Measurements from ENCODE around the gene PCDHB7.
"Not testable (repeated sequence)": the region's sequence is repeated elsewhere in the genome, so short reads cannot be mapped to it uniquely, and the experiment has no call there.

The PCDHB7 gene

GRCh38 chr5:141172381-141173204, at the start of gene PCDHB7:
Gene PCDHB7 (plus strand): TSS chr5:141172644. CDS start chr5:141172836, 192 bp downstream.
- no peak for DNase-seq (ENCODE audit: low read depth)

- DNase-seq (ENCODE audit: low read depth) = not testable (repeated sequence)
Measured at GRCh38 chr5:141123396-141124135, 48.9 kb upstream of the PCDHB7 start.

GRCh38 chr5:141127305-141127704, 45.1 kb upstream of the PCDHB7 start:
- no peak for DNase-seq (ENCODE audit: low read depth)

- DNase-seq (ENCODE audit: low read depth) = no peak
Measured at GRCh38 chr5:141135030-141135717, 37.3 kb upstream of the PCDHB7 start, which contains the start of gene PCDHB5. Gene PCDHB5 (plus strand): TSS chr5:141135206. CDS start chr5:141135435, 229 bp downstream.

GRCh38 chr5:141135718-141136266, 36.7 kb upstream of the PCDHB7 start:
- no peak for DNase-seq (ENCODE audit: low read depth)

GRCh38 chr5:141137346-141137745, 35.1 kb upstream of the PCDHB7 start:
- DNase-seq (ENCODE audit: low read depth) = not testable (repeated sequence)

GRCh38 chr5:141149812-141150211, 22.6 kb upstream of the PCDHB7 start, which contains the start of gene PCDHB6:
Gene PCDHB6 (plus strand): TSS chr5:141150057. CDS start chr5:141150258, 201 bp downstream.
- no peak for DNase-seq (ENCODE audit: low read depth)

- DNase-seq (ENCODE audit: low read depth) = no peak
Measured at GRCh38 chr5:141150224-141150992, 22.0 kb upstream of the PCDHB7 start.

GRCh38 chr5:141150993-141151325, 21.5 kb upstream of the PCDHB7 start:
- no peak for DNase-seq (ENCODE audit: low read depth)

- not testable (repeated sequence) for DNase-seq (ENCODE audit: low read depth)
Measured at GRCh38 chr5:141151632-141152031, 20.8 kb upstream of the PCDHB7 start.

GRCh38 chr5:141152096-141152495, 20.3 kb upstream of the PCDHB7 start:
- DNase-seq (ENCODE audit: low read depth) = not testable (repeated sequence)

- no peak for DNase-seq (ENCODE audit: low read depth)
Measured at GRCh38 chr5:141155540-141156374, 16.7 kb upstream of the PCDHB7 start.

- not testable (repeated sequence) for DNase-seq (ENCODE audit: low read depth)
Measured at GRCh38 chr5:141157356-141157755, 15.1 kb upstream of the PCDHB7 start.

GRCh38 chr5:141157901-141158300, 14.5 kb upstream of the PCDHB7 start:
- not testable (repeated sequence) for DNase-seq (ENCODE audit: low read depth)

- not testable (repeated sequence) for DNase-seq (ENCODE audit: low read depth)
Measured at GRCh38 chr5:141174291-141175104, 2.1 kb downstream of the PCDHB7 start.

- DNase-seq (ENCODE audit: low read depth) = no peak
Measured at GRCh38 chr5:141175933-141176332, 3.5 kb downstream of the PCDHB7 start.

GRCh38 chr5:141177577-141178191, 5.2 kb downstream of the PCDHB7 start, which contains the start of gene PCDHB8:
Gene PCDHB8 (plus strand): TSS chr5:141177790. CDS start chr5:141178035, 245 bp downstream.
- not testable (repeated sequence) for DNase-seq (ENCODE audit: low read depth)

GRCh38 chr5:141179371-141179770, 6.9 kb downstream of the PCDHB7 start:
- not testable (repeated sequence) for DNase-seq (ENCODE audit: low read depth)

GRCh38 chr5:141179876-141180275, 7.4 kb downstream of the PCDHB7 start:
- not testable (repeated sequence) for DNase-seq (ENCODE audit: low read depth)

Data from activated T-cell treated with anti-CD3 and anti-CD28 coated beads for 24 hours (primary cell).